Lung (tissue), 12 donors: Measurements from ENCODE around the gene EID2. TPM values are rescaled to one million over a fixed set of nuclear protein-coding genes. Genes with fewer than 3 reads are reported as not detected.

Experiments
- ATAC-seq: fragments of 200-7000 bp; cut with Tn5 transposase; one replicate; pipeline ENCODE4 v1.9.1; 2020; ENCODE audit warnings: moderate number of reproducible peaks; ENCODE audit not compliant: insufficient read depth, low FRiP score
- DNase-seq, 3 donors: peaks; one replicate each; pipeline ENCODE4 v3.0.0-alpha.2; 2013 to 2017
- H3K27ac ChIP-seq, 2 donors: one replicate each; pipeline ENCODE4 v1.5.1; 2013; ENCODE audit warnings: mild to moderate bottlenecking in 2 of 2, moderate library complexity in 2 of 2, control low read depth in 1 of 2, inconsistent platforms in 1 of 2, low read depth in 1 of 2, low read length in 1 of 2
- H3K27me3 ChIP-seq, 3 donors: one replicate each; pipeline ENCODE4 v1.5.1; 2013; ENCODE audit warnings: low read length in 2 of 3; ENCODE audit not compliant: control insufficient read depth in 3 of 3, insufficient read depth in 3 of 3
- H3K36me3 ChIP-seq, 4 donors: one replicate each; pipeline ENCODE4 v1.5.1; 2013; ENCODE audit warnings: low read length in 4 of 4, mild to moderate bottlenecking in 1 of 4, moderate library complexity in 1 of 4; ENCODE audit not compliant: control insufficient read depth in 4 of 4, insufficient read depth in 4 of 4
- H3K4me1 ChIP-seq, 5 donors: one replicate each; pipeline ENCODE4 v1.5.1; 2013; ENCODE audit warnings: low read length in 5 of 5, mild to moderate bottlenecking in 2 of 5, moderate library complexity in 1 of 5; ENCODE audit not compliant: control insufficient read depth in 5 of 5, insufficient read depth in 5 of 5
- H3K4me3 ChIP-seq: one replicate; pipeline ENCODE4 v1.5.1; 2013; ENCODE audit warnings: mild to moderate bottlenecking, control low read depth, moderate library complexity
- H3K9ac ChIP-seq, 2 donors: one replicate each; pipeline ENCODE4 v1.5.1; 2013; ENCODE audit warnings: low read length in 2 of 2, control low read depth in 1 of 2; ENCODE audit not compliant: insufficient read depth in 1 of 2
- H3K9me3 ChIP-seq, 4 donors: one replicate each; pipeline ENCODE4 v1.5.1; 2013; ENCODE audit warnings: low read length in 3 of 4, mild to moderate bottlenecking in 1 of 4, moderate library complexity in 1 of 4; ENCODE audit not compliant: control insufficient read depth in 4 of 4, insufficient read depth in 3 of 4
- CTCF ChIP-seq: IDR thresholded peaks from 2 replicates; pipeline ENCODE4 v1.5.1; 2012; ENCODE audit warnings: mild to moderate bottlenecking; ENCODE audit errors: control extremely low read depth, extremely low read depth
- WGBS, 2 donors: extraction: QIAGEN DNeasy Blood & Tissue Kit; methylation state at CpG; one replicate each; pipeline ENCODE4 v1.1.7; 2013; 5-methylcytosine and 5-hydroxymethylcytosine counted together
- polyA plus RNA-seq, 2 donors: library from polyadenylated mRNA; stranded (reverse); fragments of 200-250 nt; gene quantifications; one replicate each; pipeline ENCODE4 v1.2.1, GENCODE V29; 2013
- total RNA-seq, 2 donors: library from RNA; depleted of rRNA in 1 of 2; stranded (reverse); fragments of >200 nt in 1 of 2; gene quantifications; one replicate each; pipeline ENCODE4 v1.2.1, GENCODE V29; 2014 to 2021
- donor health status: control.
- donor health status: control.
- donor health status: Bipolar disorder and iron deficiency.
- donor health status: healthy.
- donor health status: DM: yes; HTN: yes; CAD: no.

Gene EID2
- total and polyA plus RNA-seq, 4 donors: 10.4 to 20.2 (median 12.4) TPM

DNA sequence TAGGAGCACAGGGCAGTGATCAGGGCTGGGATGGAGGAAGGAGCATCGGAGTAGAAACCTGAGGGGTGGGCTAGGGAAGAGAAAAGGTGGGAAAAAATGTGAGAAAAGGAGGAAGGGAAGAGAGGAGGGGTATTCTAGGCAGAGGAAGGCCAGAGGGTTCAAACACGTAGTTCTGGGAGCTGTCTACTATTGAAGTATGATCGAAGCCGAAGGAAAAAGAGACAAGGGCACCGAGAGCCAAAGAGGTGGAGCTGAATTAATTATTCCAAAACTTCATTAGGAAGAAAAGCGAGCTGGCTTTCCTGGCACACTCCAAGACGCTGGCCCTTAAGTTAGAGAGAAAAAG is 33.4 kb downstream of the EID2 start:
- peaks cover 0 to 9% (median 0%) of the 10 kb centered on the region in 5 donors for H3K4me1 ChIP-seq
- TF ChIP-seq CTCF: no peak
- no peak for DNase-seq
- peaks cover 0 to 5% (median 0%) of the 10 kb centered on the region in 4 donors for H3K9me3 ChIP-seq
- no peaks in the 10 kb centered on the region for H3K36me3 ChIP-seq
- H3K9ac ChIP-seq: no peak overlapping the region
- no peak overlapping the region for H3K4me3 ChIP-seq
- no peak for ATAC-seq
- H3K27me3 ChIP-seq: peaks cover 3 to 25% (median 24%) of the 10 kb centered on the region in 3 donors
- 56 to 58% methylated on average over 7 of the region's 7 CpGs for WGBS, 2 donors
- no peak overlapping the region for H3K27ac ChIP-seq

DNA sequence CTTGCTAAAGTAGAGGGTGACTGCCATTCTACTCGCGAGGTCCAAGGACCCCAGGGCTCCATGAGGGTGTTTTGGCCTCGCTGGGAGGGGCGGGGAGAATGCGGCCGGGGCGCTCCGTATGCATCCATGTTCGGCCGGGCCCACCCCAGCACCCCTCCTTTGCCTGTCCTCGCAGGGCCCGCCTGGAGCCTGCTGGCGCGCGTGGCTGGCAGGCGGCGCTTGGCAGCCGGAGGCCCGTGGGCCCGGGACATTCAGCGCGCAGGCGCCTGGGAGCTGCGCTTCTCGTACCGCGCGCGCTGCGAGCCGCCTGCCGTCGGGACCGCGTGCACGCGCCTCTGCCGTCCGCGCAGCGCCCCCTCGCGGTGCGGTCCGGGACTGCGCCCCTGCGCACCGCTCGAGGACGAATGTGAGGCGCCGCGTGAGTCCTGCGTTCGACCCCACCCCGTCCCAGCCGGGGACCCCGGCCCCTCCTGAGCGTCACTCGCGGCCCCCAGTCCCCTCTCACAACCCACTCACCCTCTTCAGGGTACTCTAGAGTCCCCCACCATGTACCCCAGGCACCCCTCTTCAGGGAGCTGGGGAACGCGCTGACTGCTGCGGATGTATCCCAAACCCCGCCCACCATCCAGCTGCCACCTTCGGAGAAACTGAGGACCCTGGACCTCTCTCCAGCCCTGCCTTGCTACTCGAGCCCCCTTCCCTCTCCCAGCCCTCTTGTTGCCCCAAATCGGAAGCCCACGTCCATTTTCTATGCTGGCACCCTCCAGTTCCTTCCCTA is 37.1 kb downstream of the EID2 start:
- Histone ChIP-seq H3K4me1 (peaks cover 0 to 14% (median 4%) of the 10 kb centered on the region in 5 donors), H3K4me3 (no peak overlapping the region), H3K27me3 (peaks cover 8 to 50% (median 44%) of the 10 kb centered on the region in 3 donors), H3K36me3 (no peaks in the 10 kb centered on the region), H3K27ac (no peak overlapping the region), H3K9ac (no peak overlapping the region), H3K9me3 (peaks cover 0 to 10% (median 0%) of the 10 kb centered on the region in 4 donors)
- peak; percentile 60 to 79 (median 66) for DNase-seq
- ATAC-seq: peak; percentile 84
- TF ChIP-seq CTCF: peak; percentile 72
- 16 to 24% methylated on average over 46 to 69 of the region's 69 CpGs for WGBS, 2 donors

DNA sequence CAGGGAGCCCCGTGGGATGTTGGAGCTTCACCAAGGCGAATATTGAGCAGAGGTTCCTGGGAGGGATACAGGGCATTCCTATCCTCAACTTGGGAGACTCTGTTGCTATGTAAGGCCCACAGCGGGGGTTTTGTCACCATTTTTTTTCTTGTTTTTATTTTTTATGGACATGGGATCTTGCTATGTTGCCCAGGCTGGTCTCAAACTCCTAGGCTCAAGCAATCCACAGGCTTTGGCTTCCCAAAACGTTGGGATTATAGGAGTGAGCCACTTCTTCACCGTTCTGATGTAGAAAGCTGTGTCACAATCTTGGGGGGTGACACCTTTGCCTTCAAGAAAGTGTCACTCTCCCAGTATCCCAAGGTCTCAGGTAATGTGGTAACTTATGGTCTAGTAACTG is 38.6 kb downstream of the EID2 start:
- Histone ChIP-seq H3K9me3 (peaks cover 0 to 8% (median 0%) of the 10 kb centered on the region in 4 donors), H3K4me3 (no peak overlapping the region), H3K27ac (no peak overlapping the region), H3K9ac (no peak overlapping the region), H3K36me3 (no peaks in the 10 kb centered on the region), H3K4me1 (peaks cover 0 to 12% (median 0%) of the 10 kb centered on the region in 5 donors), H3K27me3 (peaks cover 5 to 45% (median 37%) of the 10 kb centered on the region in 3 donors)
- no peak for DNase-seq
- ATAC-seq: no peak
- no peak for TF ChIP-seq CTCF
- 76% methylated on average over 5 of the region's 5 CpGs for whole genome bisulfite sequencing, 2 donors
